HG03175 (cell line): ENCODE data around the gene NFATC2.
"Not testable (repeated sequence)": the region's sequence is repeated elsewhere in the genome, so short reads cannot be mapped to it uniquely, and the experiment has no call there.

Source experiments
- ATAC-seq: cut with Tn5 transposase; IDR thresholded peaks from one replicate; pipeline ENCODE4 v1.9.1; 2021; ENCODE audit warnings: mild to moderate bottlenecking, moderate library complexity; ENCODE audit not compliant: unreplicated experiment

Gene NFATC2

DNA sequence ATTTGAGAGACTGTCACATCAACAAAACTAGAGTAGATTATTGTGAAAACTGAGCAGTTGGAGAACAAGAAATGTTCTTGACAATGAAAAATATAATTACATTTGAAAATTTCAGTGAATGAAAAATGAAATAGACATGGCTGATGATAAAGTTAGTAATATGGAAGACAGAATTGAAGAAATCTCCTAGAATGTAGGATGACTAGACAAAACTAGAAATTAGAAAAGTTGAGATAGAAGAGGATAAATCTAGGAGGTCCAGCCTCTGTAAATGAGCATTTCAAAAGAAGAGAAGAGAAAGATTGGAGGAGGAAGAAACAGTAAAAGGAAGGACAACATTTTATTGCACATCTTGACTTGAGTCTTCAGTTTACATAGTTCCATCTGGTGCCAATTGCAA lies 178.7 kb downstream of the NFATC2 start:
- ATAC-seq, result no peak

DNA sequence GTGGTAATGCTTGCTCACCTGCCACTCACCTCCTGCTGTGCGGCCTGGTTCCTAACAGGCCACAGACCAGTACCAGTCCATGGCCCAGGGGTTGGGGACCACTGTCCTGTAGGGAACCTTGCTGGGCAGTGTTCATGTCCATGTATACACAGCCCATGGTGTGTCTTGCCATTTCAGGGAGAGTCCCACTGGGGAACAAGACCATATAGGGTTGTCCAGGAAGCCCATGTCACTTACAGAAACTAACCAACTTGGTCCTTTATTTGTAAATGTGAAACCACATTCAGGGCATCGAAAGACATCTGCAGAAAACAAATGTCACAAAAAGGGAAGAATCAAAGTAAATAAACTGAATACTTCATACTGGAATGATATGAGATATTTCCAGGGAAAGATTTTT lies 179.1 kb downstream of the NFATC2 start:
- ATAC-seq, result no peak

DNA sequence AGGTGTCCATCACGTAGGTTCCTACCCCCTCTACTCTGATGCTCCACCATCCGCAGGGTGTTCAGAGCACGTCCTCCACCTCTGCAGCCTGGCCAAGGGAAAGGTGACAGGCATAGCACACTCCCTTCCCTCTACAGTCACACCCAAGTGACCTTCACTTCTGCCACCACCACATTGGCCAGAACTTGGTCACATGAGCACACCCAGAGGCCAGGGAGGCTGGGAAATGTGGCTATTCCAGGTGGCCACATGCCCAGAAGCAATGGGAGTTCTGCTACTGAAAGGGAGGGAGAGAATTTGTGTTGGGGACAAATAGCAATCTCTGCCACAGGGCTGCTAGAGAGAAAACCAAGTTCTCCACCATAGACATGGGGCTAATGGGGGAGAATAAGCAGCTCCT lies 180.3 kb downstream of the NFATC2 start:
- ATAC-seq, result no peak

DNA sequence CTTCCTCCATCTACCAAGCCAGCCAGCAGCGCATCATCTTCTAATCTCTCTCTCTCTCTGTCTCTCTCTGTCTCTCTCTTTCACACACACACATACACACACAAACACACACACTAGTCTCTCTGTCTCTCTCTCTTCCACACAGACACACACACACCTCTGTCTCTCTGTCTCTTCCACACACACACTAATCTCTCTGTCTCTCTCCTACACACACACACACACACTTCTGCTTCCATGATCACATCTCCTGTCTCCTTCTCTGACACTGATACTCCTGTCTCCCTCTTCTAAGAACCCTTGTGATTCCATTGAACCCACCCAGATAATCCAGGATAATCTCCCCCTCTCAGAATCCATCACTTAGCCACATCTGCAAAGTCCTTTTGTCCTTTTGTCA lies 181.3 kb downstream of the NFATC2 start:
- ATAC-seq, result no peak

DNA sequence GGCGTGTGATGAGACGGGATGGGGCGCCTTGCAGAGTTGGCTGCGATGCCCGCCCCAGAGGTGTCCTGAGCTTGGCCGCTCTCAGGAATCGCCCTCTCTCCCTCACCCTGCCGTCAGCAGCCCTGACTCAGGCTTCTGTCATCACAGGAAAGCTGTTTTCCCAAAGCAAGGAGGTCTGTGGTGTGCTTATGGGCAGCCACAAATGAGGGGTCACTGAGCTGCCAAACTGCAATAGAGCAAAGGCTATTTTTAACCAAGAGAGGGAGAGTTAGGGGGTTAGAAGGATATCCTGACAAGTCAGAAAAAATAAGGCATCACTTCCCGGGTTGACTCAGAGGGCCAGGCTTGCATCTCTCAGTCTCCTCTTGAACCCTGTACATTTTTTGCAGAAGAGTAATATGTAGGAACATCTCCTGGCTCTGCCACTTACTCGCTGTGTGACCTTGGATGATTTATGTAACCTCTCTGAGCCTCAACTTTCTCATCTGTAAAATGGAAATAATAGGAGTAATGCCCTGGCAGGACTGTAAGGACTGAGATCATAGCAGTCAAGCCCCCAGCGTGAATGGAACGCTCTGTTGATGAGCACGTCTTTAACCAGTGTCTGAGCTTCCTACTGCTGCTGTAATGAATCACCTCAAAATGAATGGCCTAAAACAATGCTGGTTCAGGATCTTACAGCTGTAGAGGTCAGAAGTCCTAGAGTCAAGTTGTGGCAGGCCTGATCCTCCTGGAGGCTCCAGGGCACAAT lies 181.9 kb downstream of the NFATC2 start:
- ATAC-seq, result no peak

DNA sequence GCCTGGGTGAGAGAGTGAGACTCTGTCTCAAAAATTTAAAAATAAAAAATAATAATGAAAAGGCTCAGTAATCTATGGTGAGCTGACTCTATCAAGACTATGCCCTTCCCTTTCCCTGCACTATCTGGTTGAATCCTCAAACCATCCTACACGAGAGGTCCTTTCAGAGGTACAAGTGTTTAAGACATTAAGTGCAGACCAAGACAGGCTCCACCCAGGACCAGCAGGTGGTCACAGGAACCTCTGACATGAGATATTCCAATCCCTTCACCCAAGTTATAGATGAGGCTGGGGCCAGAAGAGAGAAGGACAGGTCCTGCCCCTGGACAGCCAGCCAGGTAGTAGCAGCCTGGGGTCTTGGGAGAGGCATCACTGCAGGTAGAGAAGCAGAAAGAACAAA lies 182.6 kb downstream of the NFATC2 start:
- no peak for ATAC-seq

DNA sequence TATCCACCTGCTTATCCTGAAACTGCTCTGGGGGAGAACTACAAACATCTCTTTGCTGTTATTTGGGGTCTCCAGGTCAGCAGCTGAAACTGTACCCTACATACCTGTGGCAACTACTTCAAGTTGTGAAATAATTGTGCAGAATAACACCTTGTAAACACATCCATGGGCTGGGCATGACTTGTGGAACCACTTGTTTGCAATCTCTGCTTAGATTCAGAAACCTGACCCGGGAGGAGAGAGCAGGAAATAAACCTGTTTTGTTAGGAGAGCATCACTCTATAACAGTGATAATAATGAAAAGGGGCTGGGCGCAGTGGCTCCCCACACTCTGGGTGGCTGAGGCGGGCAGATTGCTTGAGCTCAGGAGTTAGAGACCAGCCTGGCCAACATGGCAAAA lies 183.1 kb downstream of the NFATC2 start:
- ATAC-seq, result no peak

DNA sequence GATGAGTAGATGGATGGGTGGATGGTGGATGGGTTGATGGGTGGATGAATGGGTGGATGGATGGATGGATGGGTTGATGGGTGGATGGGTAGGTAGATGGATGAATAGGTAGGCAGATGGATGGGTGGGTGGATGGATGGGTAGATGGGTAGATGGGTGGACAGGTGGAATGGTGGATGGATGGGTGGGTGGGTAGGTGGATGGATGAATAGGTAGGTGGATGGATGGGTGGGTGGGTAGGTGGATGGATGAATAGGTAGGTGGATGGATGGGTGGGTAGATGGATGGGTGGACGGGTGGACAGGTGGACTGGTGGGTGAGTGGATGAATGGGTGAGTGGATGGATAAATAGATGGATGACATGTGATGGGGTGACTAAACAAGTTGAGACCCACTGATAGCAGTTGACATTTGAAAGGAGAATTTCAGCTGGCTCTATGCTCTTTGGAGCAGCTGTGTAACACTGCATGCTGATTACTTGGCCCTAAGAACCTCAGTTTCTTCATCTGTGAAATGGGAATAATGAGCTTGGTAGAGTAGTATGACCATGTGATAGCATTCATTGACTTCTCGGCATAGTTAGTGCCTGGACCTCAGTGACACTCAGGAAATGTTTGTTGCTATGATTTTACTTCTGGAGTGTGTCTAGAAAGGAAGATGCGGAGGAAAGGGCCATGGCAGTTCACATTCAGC lies 184.3 kb downstream of the NFATC2 start:
- no peak for ATAC-seq

DNA sequence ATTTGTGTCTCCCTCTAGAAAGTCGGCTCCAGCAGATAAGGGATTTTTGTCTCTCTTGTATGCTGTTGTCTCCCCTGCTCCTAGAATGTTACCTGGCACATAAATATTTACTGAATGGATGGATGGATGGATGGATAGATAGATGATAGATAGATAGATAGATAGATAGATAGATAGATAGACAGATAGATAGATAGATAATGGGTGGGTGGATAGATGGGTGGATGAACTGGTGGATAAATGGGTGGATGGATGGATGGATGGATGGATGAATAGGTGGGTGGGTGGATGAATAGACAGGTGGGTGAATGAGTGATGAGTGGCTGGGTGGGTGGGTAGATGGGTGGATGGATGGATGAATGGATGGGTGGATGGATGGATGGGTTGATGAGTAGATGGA lies 185.0 kb downstream of the NFATC2 start:
- ATAC-seq, result no peak

DNA sequence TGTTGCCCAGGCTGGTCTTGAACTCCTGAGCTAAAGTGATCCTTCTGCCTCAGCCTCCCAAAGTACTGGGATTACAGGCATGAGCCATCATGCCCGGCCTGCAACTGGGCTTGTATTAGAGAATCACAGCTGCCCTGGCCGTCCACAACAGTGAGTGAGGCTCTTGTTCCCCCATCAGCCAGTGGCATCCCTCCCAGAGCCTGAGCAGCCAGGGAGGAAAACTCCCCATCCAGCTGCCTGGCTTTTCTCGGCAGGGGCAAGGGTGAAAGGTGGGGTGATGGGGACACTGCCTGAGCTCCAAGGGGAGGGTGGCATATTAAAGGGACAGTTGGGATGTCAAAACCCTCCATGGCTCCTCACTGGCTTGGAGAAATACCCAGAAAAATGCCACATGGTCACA lies 185.6 kb downstream of the NFATC2 start:
- ATAC-seq, result no peak

DNA sequence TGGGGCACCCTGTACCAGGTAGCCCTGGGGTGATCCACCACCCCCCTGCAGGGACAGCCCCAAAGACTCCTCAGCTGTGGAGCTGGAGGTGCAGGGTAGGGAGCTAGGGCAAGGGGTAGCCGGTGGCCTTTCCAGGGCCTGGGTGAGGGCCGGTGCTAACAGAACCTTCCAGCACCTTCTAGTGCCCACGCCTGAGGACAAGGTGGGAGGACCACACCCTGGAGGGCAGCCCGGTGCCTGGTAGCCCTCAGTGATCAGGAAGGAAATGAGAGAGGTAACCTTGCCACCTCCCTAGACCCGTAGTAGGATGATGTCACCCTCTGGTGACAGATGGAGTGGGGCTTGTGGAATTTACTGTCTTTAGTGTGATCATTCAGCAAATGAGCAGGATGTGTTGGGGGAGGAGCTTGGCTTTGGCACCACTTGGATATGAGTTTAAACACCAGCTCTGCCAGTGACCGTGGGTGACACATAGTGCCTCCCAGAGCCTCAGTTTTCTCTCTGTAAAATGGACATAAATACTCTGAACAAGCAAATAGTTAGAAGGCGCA lies 187.7 kb downstream of the NFATC2 start:
- no peak for ATAC-seq

DNA sequence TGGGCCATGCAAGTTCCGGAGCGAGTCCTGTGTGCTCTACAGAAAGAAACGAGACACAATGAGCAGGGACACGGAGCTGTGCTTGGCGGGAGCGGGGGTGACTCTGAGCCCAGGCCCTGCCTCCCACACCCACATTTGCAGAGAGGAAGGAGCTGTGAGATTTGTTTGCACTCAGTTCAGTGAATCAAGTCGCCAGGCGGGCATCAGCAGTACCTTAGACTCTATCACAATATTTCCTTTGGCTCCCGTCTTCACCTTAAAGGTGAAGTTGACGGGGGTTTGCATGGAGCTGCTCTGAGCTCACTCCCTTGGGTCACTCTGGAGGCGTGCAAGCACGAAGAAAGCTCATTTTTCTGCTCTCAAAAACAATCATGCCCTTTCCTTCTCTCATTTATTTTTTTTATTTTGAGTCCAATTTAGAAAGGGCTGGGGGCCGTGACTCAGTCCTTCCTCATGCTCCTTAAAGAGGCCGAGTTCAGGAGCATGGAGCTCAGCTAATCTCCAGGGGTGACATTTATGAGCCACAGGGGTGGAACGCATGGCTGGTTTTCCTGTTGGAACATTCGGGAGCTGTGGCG lies 188.2 kb downstream of the NFATC2 start:
- ATAC-seq, result no peak

DNA sequence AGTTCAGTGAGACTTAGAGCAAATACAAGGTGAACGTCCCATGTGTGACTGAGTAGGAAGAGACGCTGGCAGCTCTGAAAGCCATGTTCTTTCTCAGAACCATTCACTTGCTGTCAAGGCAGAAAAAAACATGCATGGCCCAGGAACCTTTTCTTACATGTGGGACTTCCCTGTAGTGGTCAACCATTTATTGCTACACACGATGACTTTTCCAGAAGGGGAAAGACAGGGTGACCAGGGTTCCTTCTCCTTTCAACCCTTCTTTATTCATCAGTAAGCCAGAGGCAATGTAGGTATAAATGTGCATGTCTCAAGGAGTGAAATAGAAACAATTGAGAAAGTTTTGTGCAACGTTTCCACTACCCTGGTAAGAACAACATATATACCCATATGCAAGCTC lies 189.0 kb downstream of the NFATC2 start:
- ATAC-seq, result no peak

DNA sequence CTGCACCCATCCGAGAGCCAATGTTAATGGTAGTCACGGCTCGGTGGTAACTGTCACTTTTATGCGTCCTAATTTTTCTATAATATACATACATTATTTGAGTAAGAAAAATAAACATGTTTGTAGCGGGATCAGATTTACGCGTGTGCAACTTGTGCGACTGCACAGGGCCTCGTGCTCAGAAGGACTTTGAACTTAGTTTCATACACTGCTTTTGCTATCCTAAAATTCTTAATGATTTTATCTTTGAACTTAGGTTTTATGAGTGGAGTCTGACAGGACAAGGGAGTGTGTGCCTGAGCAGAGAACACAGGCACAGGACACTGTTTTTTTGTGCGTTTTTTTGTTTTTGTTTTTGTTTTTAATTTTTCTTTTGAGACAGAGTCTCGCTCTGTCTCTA lies 189.7 kb downstream of the NFATC2 start:
- no peak for ATAC-seq

DNA sequence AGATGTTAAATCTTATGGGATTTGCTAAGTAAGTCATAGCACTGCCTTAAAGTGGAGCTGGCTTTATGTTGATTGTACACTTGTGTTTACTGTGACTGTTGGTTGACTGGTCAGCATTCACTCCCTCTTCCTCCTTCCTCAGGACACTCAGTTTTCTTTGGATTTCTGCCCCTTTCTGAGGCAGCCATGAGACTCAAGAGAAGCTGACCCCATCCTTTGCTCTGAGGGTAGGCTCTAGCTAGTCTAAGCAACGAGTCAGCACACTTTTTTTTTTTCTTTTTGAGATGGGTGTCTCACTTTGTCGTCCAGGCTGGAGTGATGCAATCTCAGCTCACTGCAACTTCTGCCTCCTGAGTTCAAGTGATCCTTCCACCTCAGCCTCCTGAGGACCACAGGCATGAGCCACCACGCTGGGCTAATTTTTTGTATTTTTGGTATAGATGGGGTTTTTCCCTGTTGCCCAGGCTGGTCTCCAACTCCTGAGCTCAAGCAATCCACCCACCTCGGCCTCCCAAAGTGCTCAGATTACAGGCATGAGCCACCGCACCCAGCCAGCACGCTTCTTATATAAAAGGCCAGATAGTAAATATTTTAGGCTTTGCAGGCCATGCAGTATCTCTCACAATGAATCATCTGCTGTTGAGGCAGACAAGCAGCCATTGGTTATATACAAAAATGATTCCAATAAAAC lies 191.4 kb downstream of the NFATC2 start:
- ATAC-seq, result no peak

DNA sequence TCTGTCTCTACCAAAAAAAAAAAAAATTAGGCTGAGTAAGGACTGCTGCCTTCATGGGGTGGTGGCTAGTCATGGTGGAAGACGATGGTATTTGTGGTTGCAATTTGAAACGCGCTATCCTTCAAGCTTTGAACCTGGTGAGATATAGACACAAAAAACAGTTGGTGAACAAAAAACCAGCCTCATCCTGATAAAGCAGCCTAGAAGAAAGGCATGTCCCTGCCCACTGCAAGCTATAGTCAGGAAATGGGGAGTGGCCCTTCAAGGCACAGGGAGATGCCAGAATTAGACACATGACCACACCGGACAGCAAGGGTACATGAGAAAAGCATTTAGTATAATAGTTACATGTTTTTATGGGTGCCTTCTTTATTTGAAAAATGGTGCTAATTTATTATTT lies 193.6 kb downstream of the NFATC2 start:
- no peak for ATAC-seq

DNA sequence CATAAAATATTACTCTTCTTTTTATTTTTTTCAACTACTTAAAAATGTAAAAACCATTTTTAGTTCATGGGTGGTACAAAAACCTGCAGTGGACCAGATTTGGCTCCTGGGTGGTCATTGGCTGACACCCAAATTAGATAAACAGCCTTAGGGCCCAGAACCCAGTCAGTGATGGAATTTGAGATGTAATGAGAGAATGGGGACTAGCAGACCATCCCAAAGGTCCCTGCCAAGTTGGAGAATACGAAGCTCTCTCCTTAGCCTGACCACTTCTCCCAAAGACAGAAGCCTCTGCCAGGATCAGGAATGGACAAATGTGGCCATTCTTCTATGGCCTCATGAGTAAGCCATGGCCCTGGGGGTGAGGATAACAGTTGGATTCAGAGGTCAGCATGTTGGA lies 194.7 kb downstream of the NFATC2 start:
- ATAC-seq, result no peak

DNA sequence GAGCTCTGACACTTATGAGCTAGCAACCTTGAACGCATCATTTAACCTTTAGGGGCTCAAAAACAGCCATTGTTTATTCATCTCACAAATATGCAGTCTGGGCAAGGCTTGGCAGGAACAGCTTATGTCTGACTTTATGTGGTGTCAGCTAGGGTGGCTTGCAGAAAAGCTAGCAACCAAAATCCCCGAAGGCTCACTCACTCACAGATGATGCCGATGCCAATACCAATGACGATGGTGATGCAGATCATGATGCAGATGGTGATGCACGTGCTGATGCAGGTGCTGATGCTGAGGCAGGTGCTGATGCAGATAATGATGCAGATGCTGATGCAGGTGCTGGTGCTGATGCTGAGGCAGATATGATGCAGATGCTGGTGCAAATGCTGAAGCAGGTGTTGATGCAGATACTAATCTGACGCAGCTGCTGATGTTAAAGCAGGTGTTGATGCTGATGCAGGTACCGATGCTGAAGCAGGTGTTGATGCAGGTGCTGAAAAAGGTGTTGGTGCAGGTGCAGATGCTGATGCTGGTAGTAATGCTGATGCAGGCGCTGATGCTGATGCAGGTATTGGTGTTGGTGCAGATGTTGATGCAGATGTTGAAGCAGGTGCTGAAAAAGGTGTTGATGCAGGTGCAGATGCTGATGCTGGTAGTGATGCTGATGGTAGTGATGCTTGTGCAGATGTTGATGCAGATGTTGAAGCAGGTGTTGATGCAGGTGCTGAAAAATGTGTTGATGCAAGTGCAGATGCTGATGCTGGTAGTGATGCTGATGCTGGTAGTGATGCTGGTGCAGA lies 195.6 kb downstream of the NFATC2 start:
- no peak for ATAC-seq

DNA sequence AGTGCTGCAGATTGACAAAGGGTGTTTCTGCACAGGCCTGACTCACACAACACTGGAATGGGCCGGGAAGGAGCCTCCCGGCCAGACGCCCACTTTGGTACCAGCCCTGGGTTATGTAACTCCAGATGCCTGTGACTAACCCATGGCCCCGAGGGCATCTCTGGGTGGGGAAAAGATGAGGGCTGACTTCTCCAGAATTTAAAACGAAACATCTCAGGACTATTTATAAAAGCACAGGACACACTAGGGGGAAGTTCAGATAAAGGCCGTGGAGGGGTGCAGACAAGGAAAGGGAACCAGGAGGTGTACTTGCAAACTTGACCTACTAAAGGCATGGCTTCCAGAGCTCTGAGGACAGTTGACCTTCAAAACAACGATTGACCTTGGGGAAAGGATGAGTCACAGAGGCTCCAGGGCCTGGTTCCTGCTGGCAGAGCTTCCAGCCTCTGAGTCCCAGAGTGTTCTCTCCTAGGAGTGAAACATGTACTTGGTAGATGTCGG lies 196.9 kb downstream of the NFATC2 start:
- no peak for ATAC-seq

DNA sequence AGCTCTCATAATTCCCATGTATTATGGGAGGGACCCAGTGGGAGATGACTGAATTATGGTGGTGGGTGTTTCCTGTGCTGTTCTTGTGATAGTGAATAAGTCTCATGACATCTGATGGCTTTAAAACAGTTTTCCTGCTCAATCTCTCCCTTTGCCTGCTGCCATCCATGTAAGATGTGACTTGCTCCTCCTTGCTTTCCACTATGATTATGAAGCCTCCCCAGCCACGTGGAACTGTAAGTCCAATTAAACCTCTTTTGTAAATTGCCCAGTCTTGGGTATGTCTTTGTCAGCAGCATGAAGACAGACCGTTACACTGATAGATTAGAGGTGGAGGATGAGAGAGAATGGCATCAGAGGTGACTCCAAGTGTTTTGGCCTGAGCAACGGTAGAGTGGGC lies 198.7 kb downstream of the NFATC2 start:
- not testable (repeated sequence) for ATAC-seq
